HCT116 (cell line): ENCODE measurements around the gene USP9X. TPM values are rescaled to one million over a fixed set of nuclear protein-coding genes. Genes with fewer than 3 reads are reported as not detected.

Experiments
- ATAC-seq: fragments of 200-7000 bp; cut with Tn5 transposase; 2 replicates; pipeline ENCODE4 v1.9.1; 2020; ENCODE audit warnings: mild to moderate bottlenecking, moderate library complexity
- BruUV-seq: library from RNA; stranded (reverse); fragments of 400-500 nt; replicated peaks from 2 replicates; lab custom pipeline; 2021; lab: Mats Ljungman, UMichigan
- CTCF ChIA-PET: fragments of 300-600 bp; sonication (Branson Sonifier 250); formaldehyde crosslinking; loops from one replicate; lab custom pipeline; 2021; ENCODE audit warnings: antibody characterized with exemption; lab: Charles Lee
- POLR2A ChIA-PET: fragments of 300-600, 350-600 bp; sonication (Branson Sonifier 250); formaldehyde crosslinking; loops from one replicate; lab custom pipeline; 2021; ENCODE audit warnings: antibody characterized with exemption; lab: Charles Lee
- RAD21 ChIA-PET, 2 experiments: fragments of 300-600 bp; sonication (Branson Sonifier 250); formaldehyde crosslinking; loops; one replicate each; lab custom pipeline; 2023; ENCODE audit warnings: low total read pairs in 2 of 2; ENCODE audit not compliant: uncharacterized antibody in 2 of 2, unreplicated experiment in 2 of 2, low non-redundant PET in 1 of 2; lab: Charles Lee
- DNase-seq: peaks from one replicate; pipeline ENCODE4 v3.0.0-alpha.2; 2010; ENCODE audit warnings: low read depth, low spot score
- H2AFZ ChIP-seq: fragments of 200-600 bp; shearing (Covaris generic), sonication (generic); 2 replicates; pipeline ENCODE4 v1.6.1; 2017; ENCODE audit warnings: low read depth, mixed run types, mixed read lengths, antibody characterized with exemption, low read length; ENCODE audit not compliant: poor library complexity, severe bottlenecking
- H3K27ac ChIP-seq: 2 replicates; pipeline ENCODE4 v1.5.1; 2012; ENCODE audit warnings: low read depth, low read length
- H3K27me3 ChIP-seq: fragments of 200-600 bp; sonication (generic); 2 replicates; pipeline ENCODE4 v1.6.1; 2016; ENCODE audit warnings: mixed run types, low read length, mixed read lengths; ENCODE audit not compliant: insufficient read depth
- H3K36me3 ChIP-seq, 2 experiments: fragments of 200-500 bp in 1 of 2; fragments of 200-600 bp in 1 of 2; sonication (Bioruptor generic) in 1 of 2; sonication (generic) in 1 of 2; 2 replicates each; pipeline versions ENCODE4 v1.5.1 to v1.6.1; 2014 to 2016; ENCODE audit warnings: low read length in 2 of 2, inconsistent platforms in 1 of 2, mixed read lengths in 1 of 2, mixed run types in 1 of 2; ENCODE audit not compliant: insufficient read depth in 2 of 2, control insufficient read depth in 1 of 2
- H3K4me1 ChIP-seq, 2 experiments: fragments of 200-600 bp in 1 of 2; sonication (generic) in 1 of 2; 2 replicates each; pipeline versions ENCODE4 v1.5.1 to v1.6.1; 2012 to 2017; ENCODE audit warnings: low read length in 2 of 2, inconsistent platforms in 1 of 2, mild to moderate bottlenecking in 1 of 2, mixed read lengths in 1 of 2, mixed run types in 1 of 2, moderate library complexity in 1 of 2; ENCODE audit not compliant: insufficient read depth in 2 of 2, control insufficient read depth in 1 of 2
- H3K4me2 ChIP-seq: fragments of 200-600 bp; sonication (generic); 2 replicates; pipeline ENCODE4 v1.6.1; 2017; ENCODE audit warnings: mixed run types, low read length, mixed read lengths
- H3K4me3 ChIP-seq, 2 experiments: fragments of 200-600 bp in 1 of 2; sonication (generic) in 1 of 2; replicated peaks in 1 of 2; 2 replicates each; pipeline ENCODE4 v1.5.1; 2011 to 2016; ENCODE audit warnings: low read length in 2 of 2, control low read depth in 1 of 2, low read depth in 1 of 2, mild to moderate bottlenecking in 1 of 2, mixed read lengths in 1 of 2, mixed run types in 1 of 2
- H3K79me2 ChIP-seq: fragments of 200-600 bp; sonication (generic); 2 replicates; pipeline ENCODE4 v1.6.1; 2017; ENCODE audit warnings: mild to moderate bottlenecking, mixed run types, low read length, moderate library complexity, mixed read lengths; ENCODE audit not compliant: insufficient read depth
- H3K9ac ChIP-seq: fragments of 200-600 bp; sonication (generic); 2 replicates; pipeline ENCODE4 v1.6.1; 2016; ENCODE audit warnings: low read length, mixed read lengths
- H3K9me2 ChIP-seq: fragments of 200-600 bp; sonication (generic), shearing (Covaris generic); 2 replicates; pipeline ENCODE4 v1.6.1; 2017; ENCODE audit warnings: mixed run types, mild to moderate bottlenecking, moderate library complexity; ENCODE audit not compliant: insufficient read depth
- H3K9me3 ChIP-seq, 2 experiments: fragments of 200-500 bp in 1 of 2; fragments of 200-600 bp in 1 of 2; sonication (Bioruptor generic) in 1 of 2; sonication (generic) in 1 of 2; 2 replicates each; pipeline ENCODE4 v1.6.1; 2014 to 2017; ENCODE audit warnings: low read length in 2 of 2, mixed read lengths in 2 of 2, inconsistent platforms in 1 of 2, low read depth in 1 of 2, mild to moderate bottlenecking in 1 of 2, mixed run types in 1 of 2, moderate library complexity in 1 of 2; ENCODE audit not compliant: control insufficient read depth in 1 of 2, insufficient read depth in 1 of 2
- H4K20me1 ChIP-seq: fragments of 200-600 bp; sonication (generic), shearing (Covaris generic); 2 replicates; pipeline ENCODE4 v1.6.1; 2017; ENCODE audit warnings: mixed run types, mild to moderate bottlenecking, moderate library complexity; ENCODE audit not compliant: insufficient read depth
- CEBPB ChIP-seq: IDR thresholded peaks from 2 replicates; pipeline ENCODE4 v1.6.1; 2012; ENCODE audit warnings: low read depth
- EGR1 ChIP-seq: IDR thresholded peaks from 2 replicates; pipeline ENCODE4 v1.6.1; 2012; ENCODE audit warnings: low read depth
- ELF1 ChIP-seq: IDR thresholded peaks from 2 replicates; pipeline ENCODE4 v1.6.1; 2012; ENCODE audit warnings: low read depth, borderline replicate concordance
- EZH2 ChIP-seq: fragments of 200-600 bp; sonication (generic); IDR thresholded peaks from 2 replicates; pipeline ENCODE4 v1.6.1; 2017; ENCODE audit warnings: antibody characterized with exemption, mixed run types
- EZH2phosphoT487 ChIP-seq: fragments of 200-600 bp; IDR thresholded peaks from 2 replicates; pipeline ENCODE4 v1.6.1; 2018; ENCODE audit warnings: antibody characterized with exemption, borderline replicate concordance
- FOSL1 ChIP-seq: IDR thresholded peaks from 2 replicates; pipeline ENCODE4 v1.6.1; 2012; ENCODE audit warnings: low read depth
- MAX ChIP-seq: IDR thresholded peaks from 2 replicates; pipeline ENCODE4 v1.6.1; 2012
- POLR2A ChIP-seq: IDR thresholded peaks from 2 replicates; pipeline ENCODE4 v1.7.0; 2011; ENCODE audit warnings: borderline replicate concordance; ENCODE audit not compliant: insufficient read depth, insufficient read length; ENCODE audit errors: extremely low read depth
- POLR2AphosphoS5 ChIP-seq: IDR thresholded peaks from 2 replicates; pipeline ENCODE4 v1.6.1; 2011; ENCODE audit warnings: mild to moderate bottlenecking, low read depth, low read length, moderate library complexity
- REST ChIP-seq: IDR thresholded peaks from 2 replicates; pipeline ENCODE4 v1.6.1; 2012; ENCODE audit warnings: low read depth
- SRF ChIP-seq: IDR thresholded peaks from 2 replicates; pipeline ENCODE4 v1.6.1; 2012; ENCODE audit warnings: low read depth
- TCF7L2 ChIP-seq: IDR thresholded peaks from 2 replicates; pipeline ENCODE4 v1.7.0; 2011; ENCODE audit warnings: borderline replicate concordance, inconsistent platforms; ENCODE audit not compliant: insufficient read depth, insufficient read length; ENCODE audit errors: extremely low read depth
- YY1 ChIP-seq: IDR thresholded peaks from 2 replicates; pipeline ENCODE4 v1.6.1; 2011; ENCODE audit warnings: low read length, low read depth, moderate library complexity, mild to moderate bottlenecking; ENCODE audit not compliant: insufficient replicate concordance; ENCODE audit errors: extremely low read depth
- ZFX ChIP-seq: fragments of 450-650 bp; IDR thresholded peaks from 2 replicates; pipeline ENCODE4 v1.6.1; 2017
- ZNF274 ChIP-seq: fragments of 200-500 bp; sonication (Bioruptor generic); IDR thresholded peaks from 2 replicates; pipeline ENCODE4 v1.6.1; 2014; ENCODE audit warnings: mild to moderate bottlenecking, low read depth, low read length, inconsistent platforms
- intact Hi-C: fragments of 100-400 bp; cut with micrococcal nuclease; formaldehyde crosslinking; loops from 2 replicates; pipeline ENCODE4 v1.10.0; 2022
- total RNA-seq: library from RNA; stranded (reverse); gene quantifications from one replicate; pipeline ENCODE4 v1.2.1, GENCODE V29; 2021; ENCODE audit not compliant: unreplicated experiment
- TF ChIP-seq, protein P1 (sequence below), 3 experiments: fragments of 200-600 bp in 1 of 3; sonication (generic) in 1 of 3; IDR thresholded peaks in 2 of 3; conservative IDR thresholded peaks in 1 of 3; 2 replicates each; pipeline ENCODE4 v1.5.1; 2012 to 2017; ENCODE audit warnings: low read depth in 2 of 3, low read length in 2 of 3, antibody characterized with exemption in 1 of 3, borderline replicate concordance in 1 of 3, control low read depth in 1 of 3, mild to moderate bottlenecking in 1 of 3, mixed read lengths in 1 of 3, mixed run types in 1 of 3, moderate library complexity in 1 of 3; ENCODE audit not compliant: insufficient read depth in 1 of 3

The USP9X gene
- total RNA-seq, 1 experiment from 2014 or later: 52.4 TPM

GRCh38 chrX:41152221-41152620 lies 67.0 kb downstream of the USP9X start:
- Histone ChIP-seq H3K36me3 (peaks cover 0 to 9% of the 10 kb centered on the region in 2 experiments; a peak in 2 of 4 replicates), H2AFZ (no peak overlapping the region), H3K27me3 (no peaks in the 10 kb centered on the region), H3K9me2 (no peaks in the 10 kb centered on the region), H3K4me2 (no peak overlapping the region), H3K27ac (no peak overlapping the region), H3K4me3 (no peak overlapping the region), H3K9ac (no peak overlapping the region), H3K79me2 (no peaks in the 10 kb centered on the region), H4K20me1 (no peaks in the 10 kb centered on the region), H3K4me1 (peaks cover 11% of the 10 kb centered on the region in 2 experiments; a peak in 3 of 4 replicates), H3K9me3 (no peaks in the 10 kb centered on the region)
- POLR2A ChIA-PET: no interaction called here
- RAD21 ChIA-PET: no interaction called here
- ATAC-seq (no peak), DNase-seq (no peak)
- BruUV-seq: no TSS peak
- intact Hi-C loops: no loop called here
- TF ChIP-seq TCF7L2 (no peak), POLR2A (no peak), SRF (no peak), YY1 (no peak), EGR1 (no peak), ZFX (no peak), POLR2AphosphoS5 (no peak), MAX (no peak), EZH2 (no peak), EZH2phosphoT487 (no peak), CEBPB (no peak), REST (no peak), FOSL1 (no peak), ELF1 (no peak), ZNF274 (no peak)
- TF ChIP-seq, protein P1, sequence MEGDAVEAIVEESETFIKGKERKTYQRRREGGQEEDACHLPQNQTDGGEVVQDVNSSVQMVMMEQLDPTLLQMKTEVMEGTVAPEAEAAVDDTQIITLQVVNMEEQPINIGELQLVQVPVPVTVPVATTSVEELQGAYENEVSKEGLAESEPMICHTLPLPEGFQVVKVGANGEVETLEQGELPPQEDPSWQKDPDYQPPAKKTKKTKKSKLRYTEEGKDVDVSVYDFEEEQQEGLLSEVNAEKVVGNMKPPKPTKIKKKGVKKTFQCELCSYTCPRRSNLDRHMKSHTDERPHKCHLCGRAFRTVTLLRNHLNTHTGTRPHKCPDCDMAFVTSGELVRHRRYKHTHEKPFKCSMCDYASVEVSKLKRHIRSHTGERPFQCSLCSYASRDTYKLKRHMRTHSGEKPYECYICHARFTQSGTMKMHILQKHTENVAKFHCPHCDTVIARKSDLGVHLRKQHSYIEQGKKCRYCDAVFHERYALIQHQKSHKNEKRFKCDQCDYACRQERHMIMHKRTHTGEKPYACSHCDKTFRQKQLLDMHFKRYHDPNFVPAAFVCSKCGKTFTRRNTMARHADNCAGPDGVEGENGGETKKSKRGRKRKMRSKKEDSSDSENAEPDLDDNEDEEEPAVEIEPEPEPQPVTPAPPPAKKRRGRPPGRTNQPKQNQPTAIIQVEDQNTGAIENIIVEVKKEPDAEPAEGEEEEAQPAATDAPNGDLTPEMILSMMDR (IDR thresholded peaks at IDR 0.05 in 2 of 3, conservative IDR thresholded peaks at IDR 0.05 in 1 of 3; ENCODE audit: borderline replicate concordance in 1 of 3, insufficient read depth in 1 of 3, low read depth in 2 of 3, low read length in 2 of 3): no peak
- CTCF ChIA-PET: no interaction called here
